ENCODE results near the gene SLX9. TPM values are rescaled to one million over a fixed set of nuclear protein-coding genes. Genes with fewer than 3 reads are reported as not detected.

SLX9 gene
- total RNA-seq, 4 donors from 2014 or later, result 8.6 to 24.3 (median 10.5) TPM; not detected in 1

GRCh38 chr21:44905728-44906090 lies 34.1 kb upstream of the SLX9 start:
- Histone ChIP-seq H3K27me3 (no peaks in the 10 kb centered on the region), H3K4me3 (no peak overlapping the region), H3K27ac (no peak overlapping the region), H3K9me3 (no peaks in the 10 kb centered on the region), H3K36me3 (no peaks in the 10 kb centered on the region), H3K4me1 (no peaks in the 10 kb centered on the region)
- intact Hi-C loops (cut with DNase I; ENCODE audit: low total_unique reads), result no loop called here
- no peak for DNase-seq
- no peak for TF ChIP-seq POLR2A (IDR thresholded peaks at IDR 0.05)
- no peak for TF ChIP-seq CTCF (IDR thresholded peaks at IDR 0.05)

GRCh38 chr21:44907225-44907965 lies 32.4 kb upstream of the SLX9 start:
- Histone ChIP-seq H3K4me3 (no peak overlapping the region), H3K27ac (no peak overlapping the region), H3K4me1 (no peaks in the 10 kb centered on the region), H3K9me3 (no peaks in the 10 kb centered on the region), H3K36me3 (no peaks in the 10 kb centered on the region), H3K27me3 (no peaks in the 10 kb centered on the region)
- TF ChIP-seq CTCF (IDR thresholded peaks at IDR 0.05) (no peak), POLR2A (IDR thresholded peaks at IDR 0.05) (no peak)
- DNase-seq, result no peak
- intact Hi-C loops (cut with DNase I; ENCODE audit: low total_unique reads), result no loop called here

- intact Hi-C loops (cut with DNase I; ENCODE audit: low total_unique reads), result no loop called here
- Histone ChIP-seq H3K27ac (no peak overlapping the region), H3K27me3 (no peaks in the 10 kb centered on the region), H3K9me3 (no peaks in the 10 kb centered on the region), H3K4me3 (no peak overlapping the region), H3K36me3 (no peaks in the 10 kb centered on the region), H3K4me1 (no peaks in the 10 kb centered on the region)
- TF ChIP-seq CTCF (IDR thresholded peaks at IDR 0.05) (no peak), POLR2A (IDR thresholded peaks at IDR 0.05) (no peak)
- DNase-seq, result no peak
These were observed 31.6 kb upstream of the SLX9 start for GRCh38 chr21:44907966-44908895.

GRCh38 chr21:44908908-44909307 lies 30.9 kb upstream of the SLX9 start:
- no peaks in the 10 kb centered on the region for H3K4me1 ChIP-seq

More at GRCh38 chr21:44908908-44909307, 30.9 kb upstream of the SLX9 start:
- intact Hi-C loops (cut with DNase I; ENCODE audit: low total_unique reads), result no loop called here
- TF ChIP-seq POLR2A (IDR thresholded peaks at IDR 0.05) (no peak), CTCF (IDR thresholded peaks at IDR 0.05) (no peak)
- Histone ChIP-seq H3K4me3 (no peak overlapping the region), H3K36me3 (no peaks in the 10 kb centered on the region), H3K27ac (no peak overlapping the region), H3K27me3 (no peaks in the 10 kb centered on the region), H3K9me3 (no peaks in the 10 kb centered on the region)
- DNase-seq, result no peak

Measured in uterus (tissue), 4 donors.